A673 (cell line): ENCODE measurements around the gene HTR2A.

Experiments used
- CTCF ChIP-seq: fragments of 300-800, 200-600 bp; sonication (generic); conservative IDR thresholded peaks from 2 replicates; pipeline ENCODE4 v1.5.1; 2017; ENCODE audit warnings: low read depth, mild to moderate bottlenecking, antibody characterized with exemption, low read length, moderate library complexity, mixed read lengths
- EZH2 ChIP-seq: fragments of 200-600 bp; sonication (generic); IDR thresholded peaks from 2 replicates; pipeline ENCODE4 v1.6.1; 2017; ENCODE audit warnings: borderline replicate concordance, low read depth, mild to moderate bottlenecking, mixed read lengths, antibody characterized with exemption, low read length; ENCODE audit not compliant: poor library complexity, severe bottlenecking

GRCh38 chr13:46861959-46862358 is 34.9 kb downstream of the HTR2A start:
- TF ChIP-seq EZH2 (no peak), CTCF (no peak)
